IMR-90 (cell line): ENCODE results near the gene AUTS2.

ENCODE experiments used
- CEBPB ChIP-seq: IDR thresholded peaks from 2 replicates; pipeline ENCODE4 v1.6.1; 2012; ENCODE audit warnings: low read depth, low read length, improper control_type of control experiment
- CHD1 ChIP-seq: IDR thresholded peaks from 2 replicates; pipeline ENCODE4 v1.6.1; 2012; ENCODE audit warnings: low read depth, low read length, improper control_type of control experiment
- MXI1 ChIP-seq: IDR thresholded peaks from 2 replicates; pipeline ENCODE4 v1.6.1; 2012; ENCODE audit warnings: low read depth, mild to moderate bottlenecking, low read length, moderate library complexity, borderline replicate concordance
- POLR2A ChIP-seq: IDR thresholded peaks from 2 replicates; pipeline ENCODE4 v1.6.1; 2012; ENCODE audit warnings: mild to moderate bottlenecking, low read depth, low read length
- RAD21 ChIP-seq: IDR thresholded peaks from 2 replicates; pipeline ENCODE4 v1.6.1; 2012; ENCODE audit warnings: low read length, improper control_type of control experiment
- RCOR1 ChIP-seq: IDR thresholded peaks from 2 replicates; pipeline ENCODE4 v1.6.1; 2012; ENCODE audit warnings: mild to moderate bottlenecking, low read length, improper control_type of control experiment; ENCODE audit not compliant: insufficient replicate concordance
- RFX5 ChIP-seq: IDR thresholded peaks from 2 replicates; pipeline ENCODE4 v1.8.0; 2012; ENCODE audit warnings: low read depth, mild to moderate bottlenecking, low read length, moderate library complexity
- SMC3 ChIP-seq: fragments of 150-350 bp; IDR thresholded peaks from 2 replicates; pipeline ENCODE4 v1.6.1; 2016; ENCODE audit warnings: low read depth, mild to moderate bottlenecking, antibody characterized with exemption, low read length, moderate library complexity
- TF ChIP-seq, protein P1 (sequence below): conservative IDR thresholded peaks from 2 replicates; pipeline ENCODE4 v1.5.1; 2012; ENCODE audit warnings: mild to moderate bottlenecking, low read depth, low read length, improper control_type of control experiment
- TF ChIP-seq, protein P2 (sequence below): fragments of 150-350 bp; IDR thresholded peaks from 2 replicates; pipeline ENCODE4 v1.6.1; 2016; ENCODE audit warnings: low read depth, mild to moderate bottlenecking, low read length, moderate library complexity, borderline replicate concordance

DNA sequence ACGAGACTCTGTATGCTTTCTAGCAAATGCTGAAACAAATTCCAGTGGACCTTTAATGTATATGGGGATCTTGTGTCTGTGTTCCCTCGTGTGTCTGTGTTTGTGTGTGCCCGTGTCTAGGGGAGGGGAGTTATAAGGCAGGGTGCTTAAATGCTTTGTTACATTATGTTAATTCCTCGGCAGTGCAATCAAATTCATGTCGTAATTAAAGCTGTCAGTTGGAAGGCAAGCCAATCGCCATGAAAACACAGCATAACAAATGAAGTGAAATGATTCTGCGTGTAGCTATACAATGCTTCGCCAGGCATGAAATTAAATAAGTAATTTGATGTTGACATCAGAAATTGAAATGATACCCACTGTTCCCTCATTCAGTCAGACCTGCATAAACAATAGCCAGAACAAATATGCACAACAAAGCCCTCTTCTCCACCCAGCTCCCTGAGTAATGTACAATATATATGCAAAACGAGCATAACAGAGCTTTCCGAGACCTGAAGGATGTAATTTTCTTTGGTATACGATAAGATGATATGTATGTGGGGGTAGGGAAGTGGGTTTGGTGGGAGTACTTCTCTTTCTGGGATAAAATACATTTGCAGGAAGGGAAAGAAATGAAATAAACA lies 534.1 kb downstream of the AUTS2 start:
- TF ChIP-seq RCOR1, result no peak
- TF ChIP-seq, protein P1, sequence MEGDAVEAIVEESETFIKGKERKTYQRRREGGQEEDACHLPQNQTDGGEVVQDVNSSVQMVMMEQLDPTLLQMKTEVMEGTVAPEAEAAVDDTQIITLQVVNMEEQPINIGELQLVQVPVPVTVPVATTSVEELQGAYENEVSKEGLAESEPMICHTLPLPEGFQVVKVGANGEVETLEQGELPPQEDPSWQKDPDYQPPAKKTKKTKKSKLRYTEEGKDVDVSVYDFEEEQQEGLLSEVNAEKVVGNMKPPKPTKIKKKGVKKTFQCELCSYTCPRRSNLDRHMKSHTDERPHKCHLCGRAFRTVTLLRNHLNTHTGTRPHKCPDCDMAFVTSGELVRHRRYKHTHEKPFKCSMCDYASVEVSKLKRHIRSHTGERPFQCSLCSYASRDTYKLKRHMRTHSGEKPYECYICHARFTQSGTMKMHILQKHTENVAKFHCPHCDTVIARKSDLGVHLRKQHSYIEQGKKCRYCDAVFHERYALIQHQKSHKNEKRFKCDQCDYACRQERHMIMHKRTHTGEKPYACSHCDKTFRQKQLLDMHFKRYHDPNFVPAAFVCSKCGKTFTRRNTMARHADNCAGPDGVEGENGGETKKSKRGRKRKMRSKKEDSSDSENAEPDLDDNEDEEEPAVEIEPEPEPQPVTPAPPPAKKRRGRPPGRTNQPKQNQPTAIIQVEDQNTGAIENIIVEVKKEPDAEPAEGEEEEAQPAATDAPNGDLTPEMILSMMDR, result no peak
- no peak for TF ChIP-seq CEBPB
- TF ChIP-seq, protein P2, sequence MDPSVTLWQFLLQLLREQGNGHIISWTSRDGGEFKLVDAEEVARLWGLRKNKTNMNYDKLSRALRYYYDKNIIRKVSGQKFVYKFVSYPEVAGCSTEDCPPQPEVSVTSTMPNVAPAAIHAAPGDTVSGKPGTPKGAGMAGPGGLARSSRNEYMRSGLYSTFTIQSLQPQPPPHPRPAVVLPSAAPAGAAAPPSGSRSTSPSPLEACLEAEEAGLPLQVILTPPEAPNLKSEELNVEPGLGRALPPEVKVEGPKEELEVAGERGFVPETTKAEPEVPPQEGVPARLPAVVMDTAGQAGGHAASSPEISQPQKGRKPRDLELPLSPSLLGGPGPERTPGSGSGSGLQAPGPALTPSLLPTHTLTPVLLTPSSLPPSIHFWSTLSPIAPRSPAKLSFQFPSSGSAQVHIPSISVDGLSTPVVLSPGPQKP, result no peak
- no peak for TF ChIP-seq POLR2A
- no peak for TF ChIP-seq RFX5
- no peak for TF ChIP-seq RAD21
- TF ChIP-seq MXI1, result no peak
- no peak for TF ChIP-seq CHD1
- TF ChIP-seq SMC3, result no peak
